Regular cardiac myocyte (primary cell): ENCODE measurements around the gene SH3TC2. TPM values are rescaled to one million over a fixed set of nuclear protein-coding genes. Genes with fewer than 3 reads are reported as not detected.

Experiments
- total RNA-seq: library from RNA; depleted of rRNA; stranded (reverse); fragments of >200 nt; gene quantifications from 2 replicates; pipeline ENCODE4 v1.2.3, GENCODE V29; 2014

Gene SH3TC2
- 3.9 and 4.4 TPM in 2 replicates for total RNA-seq

GRCh38 chr5:149063017-149063687 lies at the start of gene SH3TC2:
Gene SH3TC2, minus strand, starts transcription at chr5:149063062. Its CDS starts 40 bp downstream, at chr5:149063022.

Other genes starting within 250 kb of the SH3TC2 start
- 0.56 and 1.5 TPM in 2 replicates for gene ADRB2, start 236.5 kb downstream of the SH3TC2 start, total RNA-seq
- gene ABLIM3, start 78.4 kb upstream of the SH3TC2 start, total RNA-seq = 22.8 and 26.5 TPM in 2 replicates
- 9.6 TPM in 2 replicates for gene AFAP1L1, start 208.8 kb upstream of the SH3TC2 start, total RNA-seq